ENCODE data around the gene PSMD1.

DNA sequence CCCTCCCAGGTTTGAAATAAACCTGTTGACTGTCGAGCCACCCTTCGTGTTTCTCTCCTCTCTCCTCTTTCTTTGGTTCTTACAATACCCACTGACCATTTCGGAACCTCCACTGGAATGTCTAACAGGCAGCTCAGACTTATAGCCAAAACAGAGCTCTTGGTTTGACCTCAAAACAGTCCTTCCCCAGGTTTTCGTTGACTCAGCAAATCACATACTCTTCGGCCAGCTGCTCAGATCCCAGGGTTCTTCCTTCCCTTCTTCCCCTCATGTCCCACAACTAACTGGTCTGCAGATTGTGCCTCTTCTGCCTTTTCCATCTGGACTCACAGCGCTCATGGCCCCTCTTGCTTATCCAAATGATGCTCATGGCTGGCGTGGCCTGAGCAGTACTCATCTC, 146.4 kb downstream of the PSMD1 start:
- no peak for TF ChIP-seq EP300 (IDR thresholded peaks at IDR 0.05)
- TF ChIP-seq POLR2A (IDR thresholded peaks at IDR 0.05) = no peak
